WTC11 (cell line): ENCODE data around the gene PCBP3. TPM values are rescaled to one million over a fixed set of nuclear protein-coding genes. Genes with fewer than 3 reads are reported as not detected.

Source experiments
- ATAC-seq: fragments of 200-7000 bp; cut with Tn5 transposase; 2 replicates; pipeline ENCODE4 v1.10.0; 2021; ENCODE audit warnings: mild to moderate bottlenecking, moderate library complexity
- CTCF ChIA-PET: fragments of 300-600 bp; sonication (Branson Sonifier 250); formaldehyde crosslinking; loops from one replicate; lab custom pipeline; 2021; ENCODE audit warnings: antibody characterized with exemption; lab: Charles Lee
- POLR2A ChIA-PET: fragments of 350-600 bp; sonication (Branson Sonifier 250); formaldehyde crosslinking; loops from one replicate; lab custom pipeline; 2021; ENCODE audit warnings: antibody characterized with exemption; lab: Charles Lee
- DNase-seq: peaks from one replicate; pipeline ENCODE4 v3.0.0; 2021; ENCODE audit warnings: low spot score
- H3K27ac Mint-ChIP-seq: 2 replicates; pipeline ENCODE4 v1.8.0; 2021; ENCODE audit warnings: mixed read lengths
- H3K27me3 Mint-ChIP-seq: 2 replicates; pipeline ENCODE4 v1.8.0; 2021; ENCODE audit warnings: low read depth, mild to moderate bottlenecking, moderate library complexity, mixed read lengths
- H3K36me3 Mint-ChIP-seq: 2 replicates; pipeline ENCODE4 v1.8.0; 2021; ENCODE audit warnings: mixed read lengths
- H3K4me1 Mint-ChIP-seq: 2 replicates; pipeline ENCODE4 v1.8.0; 2022; ENCODE audit warnings: mixed read lengths
- H3K4me3 Mint-ChIP-seq: 2 replicates; pipeline ENCODE4 v1.8.0; 2021; ENCODE audit warnings: mild to moderate bottlenecking, moderate library complexity, mixed read lengths
- H3K9me3 Mint-ChIP-seq: 2 replicates; pipeline ENCODE4 v1.8.0; 2021; ENCODE audit warnings: mixed read lengths
- ARID4B ChIP-seq: sonication (generic); formaldehyde crosslinking; IDR thresholded peaks from 2 replicates; pipeline ENCODE4 v1.8.0; 2023; ENCODE audit warnings: missing genetic modification reagents, mild to moderate bottlenecking, borderline replicate concordance
- ATF1 ChIP-seq: sonication (generic); formaldehyde crosslinking; IDR thresholded peaks from 2 replicates; pipeline ENCODE4 v1.8.1; 2023; ENCODE audit warnings: mild to moderate bottlenecking, moderate library complexity, missing genetic modification reagents
- ERG ChIP-seq: fragments of 250-450 bp; sonication (Bioruptor Pico); IDR thresholded peaks from 2 replicates; pipeline ENCODE4 v1.8.0; 2021; ENCODE audit warnings: mild to moderate bottlenecking
- GRHL2 ChIP-seq: fragments of 250-450 bp; sonication (Bioruptor Pico); IDR thresholded peaks from 2 replicates; pipeline ENCODE4 v1.8.0; 2022; ENCODE audit warnings: mild to moderate bottlenecking, moderate library complexity; ENCODE audit not compliant: insufficient replicate concordance, severe bottlenecking
- GTF2I ChIP-seq: fragments of 250-450 bp; sonication (Bioruptor Pico); conservative IDR thresholded peaks from 2 replicates; pipeline ENCODE4 v1.4.0; 2021; ENCODE audit warnings: mild to moderate bottlenecking
- JUN ChIP-seq: sonication (generic); formaldehyde crosslinking; IDR thresholded peaks from 2 replicates; pipeline ENCODE4 v1.8.0; 2023; ENCODE audit warnings: mild to moderate bottlenecking, missing genetic modification reagents
- KAT7 ChIP-seq: sonication (generic); formaldehyde crosslinking; IDR thresholded peaks from 2 replicates; pipeline ENCODE4 v1.8.1; 2023; ENCODE audit warnings: missing genetic modification reagents, mild to moderate bottlenecking, borderline replicate concordance
- MAX ChIP-seq: sonication (generic); formaldehyde crosslinking; IDR thresholded peaks from 2 replicates; pipeline ENCODE4 v1.8.0; 2022; ENCODE audit warnings: mild to moderate bottlenecking, missing genetic modification reagents
- SP1 ChIP-seq: sonication (generic); formaldehyde crosslinking; conservative IDR thresholded peaks from 2 replicates; pipeline ENCODE4 v1.8.1; 2022; ENCODE audit warnings: missing genetic modification reagents
- ZNF219 ChIP-seq: sonication (generic); formaldehyde crosslinking; IDR thresholded peaks from 2 replicates; pipeline ENCODE4 v1.8.0; 2023; ENCODE audit warnings: missing genetic modification reagents, mild to moderate bottlenecking, borderline replicate concordance
- ZNF263 ChIP-seq: sonication (generic); formaldehyde crosslinking; IDR thresholded peaks from 2 replicates; pipeline ENCODE4 v1.8.1; 2022; ENCODE audit warnings: low read depth, mild to moderate bottlenecking, moderate library complexity, missing genetic modification reagents
- total RNA-seq: library from RNA; stranded (reverse); gene quantifications from 3 replicates; pipeline ENCODE4 v1.2.3, GENCODE V29; 2021
- TF ChIP-seq, protein P1 (sequence below): sonication (generic); formaldehyde crosslinking; IDR thresholded peaks from 2 replicates; pipeline ENCODE4 v1.8.0; 2022; ENCODE audit warnings: mild to moderate bottlenecking, missing genetic modification reagents

PCBP3 gene
- total RNA-seq, 1 experiment from 2014 or later: 8.5 TPM

DNA sequence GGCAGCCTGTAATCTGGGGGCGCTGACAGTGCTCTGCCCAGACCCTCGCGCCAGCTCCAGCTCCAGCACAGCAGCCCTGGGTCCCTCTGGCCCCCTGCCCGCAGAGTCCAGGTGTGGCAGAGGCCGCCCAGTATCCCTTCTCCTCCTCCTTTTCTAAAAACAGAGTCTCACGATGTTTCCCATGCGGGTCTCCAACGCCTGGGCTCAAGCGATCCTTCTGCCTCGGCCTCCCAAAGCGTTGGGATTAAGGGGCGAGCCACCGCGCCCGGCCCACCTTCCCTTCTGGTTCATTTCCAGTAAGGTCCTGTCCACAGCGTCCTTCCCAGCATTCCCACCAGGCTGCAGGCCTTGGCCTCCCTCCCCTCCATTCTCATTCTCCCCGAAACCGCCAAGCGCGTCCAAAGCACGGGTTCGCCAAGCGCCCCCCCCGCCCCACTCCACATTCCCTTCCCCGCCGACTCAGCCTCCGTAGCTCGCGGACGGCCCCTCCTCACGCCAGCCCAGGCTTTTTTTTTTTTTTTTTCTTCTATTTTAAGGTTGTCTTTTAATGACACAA lies 2.0 kb upstream of the PCBP3 start:
- peaks cover 44% of the 10 kb centered on the region for H3K27me3 Mint-ChIP-seq
- ChIA-PET POLR2A (no interaction called here), CTCF (interaction anchor here (0.7 to 2.5 kb wide), 9 partner anchors 82 to 408 kb away, joined by 3 to 23 read pairs (median 4); no protein-coding TSS in a partner anchor)
- H3K9me3 Mint-ChIP-seq: no peaks in the 10 kb centered on the region
- peaks cover 34% of the 10 kb centered on the region for H3K4me1 Mint-ChIP-seq
- TF ChIP-seq ZNF263 (CRISPR knock-in tag): no peak
- TF ChIP-seq ARID4B: no peak
- no peak for TF ChIP-seq ATF1 (CRISPR knock-in tag)
- no peak for TF ChIP-seq ZNF219 (CRISPR knock-in tag)
- TF ChIP-seq MAX (CRISPR knock-in tag): no peak
- no peak for TF ChIP-seq GRHL2 (CRISPR knock-in tag)
- ATAC-seq (no peak), DNase-seq (no peak)
- peak overlapping the region; percentile 60 for H3K4me3 Mint-ChIP-seq
- no peaks in the 10 kb centered on the region for H3K36me3 Mint-ChIP-seq
- H3K27ac Mint-ChIP-seq: no peak overlapping the region

- 0 out of 2 replicates have a peak, but pooled peaks have one; percentile 0 for ATAC-seq
- peaks cover 34% of the 10 kb centered on the region for H3K4me1 Mint-ChIP-seq
- H3K9me3 Mint-ChIP-seq: peaks cover 2% of the 10 kb centered on the region; the same call in 1 of the 2 replicates
- CTCF ChIA-PET: interaction anchor here (0.7 to 2.5 kb wide), 3 partner anchors 82 to 407 kb away, joined by 4 to 23 read pairs (median 6); no protein-coding TSS in a partner anchor
- no peaks in the 10 kb centered on the region for H3K36me3 Mint-ChIP-seq
- POLR2A ChIA-PET: no interaction called here
- peak; percentile 39 for TF ChIP-seq SP1 (CRISPR knock-in tag)
- TF ChIP-seq, protein P1, sequence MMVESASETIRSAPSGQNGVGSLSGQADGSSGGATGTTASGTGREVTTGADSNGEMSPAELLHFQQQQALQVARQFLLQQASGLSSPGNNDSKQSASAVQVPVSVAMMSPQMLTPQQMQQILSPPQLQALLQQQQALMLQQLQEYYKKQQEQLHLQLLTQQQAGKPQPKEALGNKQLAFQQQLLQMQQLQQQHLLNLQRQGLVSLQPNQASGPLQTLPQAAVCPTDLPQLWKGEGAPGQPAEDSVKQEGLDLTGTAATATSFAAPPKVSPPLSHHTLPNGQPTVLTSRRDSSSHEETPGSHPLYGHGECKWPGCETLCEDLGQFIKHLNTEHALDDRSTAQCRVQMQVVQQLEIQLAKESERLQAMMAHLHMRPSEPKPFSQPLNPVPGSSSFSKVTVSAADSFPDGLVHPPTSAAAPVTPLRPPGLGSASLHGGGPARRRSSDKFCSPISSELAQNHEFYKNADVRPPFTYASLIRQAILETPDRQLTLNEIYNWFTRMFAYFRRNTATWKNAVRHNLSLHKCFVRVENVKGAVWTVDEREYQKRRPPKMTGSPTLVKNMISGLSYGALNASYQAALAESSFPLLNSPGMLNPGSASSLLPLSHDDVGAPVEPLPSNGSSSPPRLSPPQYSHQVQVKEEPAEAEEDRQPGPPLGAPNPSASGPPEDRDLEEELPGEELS (CRISPR knock-in tag): no peak
- DNase-seq: peak; percentile 38
- H3K4me3 Mint-ChIP-seq: peak overlapping the region; percentile 60; the same call in 1 of the 2 replicates
- peaks cover 50% of the 10 kb centered on the region for H3K27me3 Mint-ChIP-seq
- H3K27ac Mint-ChIP-seq: no peak overlapping the region
Measured at GRCh38 chr21:45642122-45642813, 1.3 kb upstream of the PCBP3 start.

DNA sequence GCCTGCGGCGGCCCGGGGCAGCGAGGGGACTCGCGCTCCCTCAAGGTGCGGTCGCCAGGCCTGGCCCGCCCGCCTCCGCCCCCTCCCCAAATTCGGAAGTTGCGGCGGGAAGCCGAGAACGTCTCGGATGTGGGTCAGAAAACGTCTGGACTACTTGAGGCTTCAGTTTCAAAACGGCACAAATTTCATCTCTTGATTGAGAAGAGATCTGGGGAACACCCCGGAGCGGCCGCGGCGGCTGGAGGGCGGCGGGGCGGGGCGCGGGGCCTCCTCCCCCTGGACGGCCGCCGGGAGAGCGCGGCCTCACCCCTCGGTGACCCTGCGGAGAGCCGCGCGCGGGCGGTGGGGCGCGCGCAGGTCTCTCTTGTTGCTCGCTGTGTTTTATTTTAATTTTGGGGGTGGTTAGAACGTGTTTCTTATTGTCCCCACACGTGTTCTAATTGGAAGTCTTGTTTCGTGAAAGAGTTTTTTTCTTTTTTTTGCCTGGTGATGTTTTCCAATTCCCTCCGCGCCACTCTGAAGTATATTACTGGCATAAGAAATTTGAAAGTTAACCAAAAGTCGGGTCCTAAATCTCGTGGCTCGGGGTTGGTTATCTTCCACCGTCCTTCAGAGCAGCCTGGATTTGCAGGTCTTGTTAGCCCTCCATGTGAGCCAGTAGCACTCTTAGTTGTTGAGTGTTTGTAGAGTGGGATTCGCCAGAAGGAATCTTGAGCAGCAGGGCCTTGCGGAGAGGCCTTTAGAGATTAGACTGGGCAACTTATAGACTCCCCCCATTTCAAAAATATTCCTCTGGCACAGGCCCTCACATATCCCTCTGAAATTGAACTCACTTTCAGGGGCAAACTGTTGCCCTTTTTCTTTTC lies 749 bp downstream of the PCBP3 start:
- ChIA-PET CTCF (no interaction called here), POLR2A (no interaction called here)
- Mint-ChIP-seq H3K9me3 (peaks cover 15% of the 10 kb centered on the region), H3K4me1 (peaks cover 20% of the 10 kb centered on the region), H3K27me3 (peaks cover 47% of the 10 kb centered on the region), H3K4me3 (peak overlapping the region; percentile 82), H3K27ac (no peak overlapping the region), H3K36me3 (peaks cover 4% of the 10 kb centered on the region)
- DNase-seq: no peak
- ATAC-seq: no peak
- TF ChIP-seq JUN (CRISPR knock-in tag) (no peak), ERG (CRISPR knock-in tag) (no peak), KAT7 (CRISPR knock-in tag) (no peak), GTF2I (CRISPR knock-in tag) (no peak)
